Measurements from ENCODE around the gene MTA1. TPM values are rescaled to one million over a fixed set of nuclear protein-coding genes. Genes with fewer than 3 reads are reported as not detected.
A peak's percentile ranks its signal among the peaks of the same experiment; 100 is the strongest.

MTA1 gene
- total and polyA plus RNA-seq, 4 donors = 3.7 to 28.1 (median 21.0) TPM

DNA sequence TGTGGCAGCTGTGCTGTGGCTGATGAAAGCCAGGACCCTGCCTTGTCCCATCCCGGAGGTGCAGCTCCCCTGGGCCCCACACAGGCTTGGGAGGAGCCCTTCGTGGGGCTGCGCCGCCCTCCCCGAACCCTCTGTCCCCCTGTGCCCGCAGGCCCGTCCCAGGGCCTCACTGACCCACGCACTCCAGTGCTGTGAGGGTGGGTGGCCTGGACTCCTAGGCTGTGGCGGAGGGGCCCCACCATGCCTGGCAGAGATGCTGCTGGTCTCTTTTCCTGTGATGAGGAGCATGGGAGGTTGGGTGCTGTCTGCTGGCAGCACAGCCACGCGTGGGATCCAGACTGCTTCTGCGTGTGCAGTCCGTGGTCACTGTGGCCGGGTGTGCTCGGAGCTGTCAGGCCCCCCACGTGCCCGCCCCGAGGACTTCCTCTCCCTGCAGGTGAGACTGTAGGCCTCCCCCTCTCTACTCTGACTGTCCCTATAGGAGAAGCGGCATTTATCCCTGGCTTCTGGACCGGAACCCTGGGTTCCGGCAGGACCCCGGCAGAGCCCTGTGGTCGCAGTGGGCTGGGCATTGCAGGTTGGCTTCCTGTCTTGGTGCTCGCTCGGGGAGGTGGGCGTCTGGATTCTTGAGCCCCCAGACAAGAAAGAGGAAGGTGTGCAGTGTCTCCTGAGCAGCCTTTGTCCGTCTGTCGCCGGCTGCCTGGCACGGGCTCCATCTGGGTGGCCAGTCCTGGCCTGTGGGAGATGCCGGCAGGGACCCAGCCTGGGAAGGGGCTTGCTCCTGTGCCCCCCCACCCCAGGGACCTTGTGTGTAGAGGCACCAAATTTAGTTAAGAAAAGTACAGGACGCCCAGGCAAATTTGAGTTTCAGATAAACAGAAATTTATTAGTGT lies 2.3 kb downstream of the MTA1 start:
- DNase-seq (ENCODE audit: low spot score) = no peak
- peaks cover 0 to 5% (median 2%) of the 10 kb centered on the region in 4 donors for H3K36me3 ChIP-seq (ENCODE audit: control insufficient read depth in 4 of 4, insufficient read depth in 3 of 4, low read depth in 1 of 4, low read length in 3 of 4)
- 85% methylated on average over 32 of the region's 32 CpGs for WGBS
- H3K4me1 ChIP-seq (ENCODE audit: control insufficient read depth in 4 of 4, insufficient read depth in 4 of 4, low read length in 3 of 4) = peaks cover 16 to 37% (median 24%) of the 10 kb centered on the region in 4 donors
- H3K9ac ChIP-seq (ENCODE audit: low read depth in 1 of 2, low read length in 2 of 2) = no peak overlapping the region
- TF ChIP-seq, protein P1, sequence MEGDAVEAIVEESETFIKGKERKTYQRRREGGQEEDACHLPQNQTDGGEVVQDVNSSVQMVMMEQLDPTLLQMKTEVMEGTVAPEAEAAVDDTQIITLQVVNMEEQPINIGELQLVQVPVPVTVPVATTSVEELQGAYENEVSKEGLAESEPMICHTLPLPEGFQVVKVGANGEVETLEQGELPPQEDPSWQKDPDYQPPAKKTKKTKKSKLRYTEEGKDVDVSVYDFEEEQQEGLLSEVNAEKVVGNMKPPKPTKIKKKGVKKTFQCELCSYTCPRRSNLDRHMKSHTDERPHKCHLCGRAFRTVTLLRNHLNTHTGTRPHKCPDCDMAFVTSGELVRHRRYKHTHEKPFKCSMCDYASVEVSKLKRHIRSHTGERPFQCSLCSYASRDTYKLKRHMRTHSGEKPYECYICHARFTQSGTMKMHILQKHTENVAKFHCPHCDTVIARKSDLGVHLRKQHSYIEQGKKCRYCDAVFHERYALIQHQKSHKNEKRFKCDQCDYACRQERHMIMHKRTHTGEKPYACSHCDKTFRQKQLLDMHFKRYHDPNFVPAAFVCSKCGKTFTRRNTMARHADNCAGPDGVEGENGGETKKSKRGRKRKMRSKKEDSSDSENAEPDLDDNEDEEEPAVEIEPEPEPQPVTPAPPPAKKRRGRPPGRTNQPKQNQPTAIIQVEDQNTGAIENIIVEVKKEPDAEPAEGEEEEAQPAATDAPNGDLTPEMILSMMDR (IDR thresholded peaks at IDR 0.05; ENCODE audit: low read depth, low read length, missing input control) = no peak
- TF ChIP-seq YY1 (IDR thresholded peaks at IDR 0.05) = no peak
- TF ChIP-seq, protein P2, sequence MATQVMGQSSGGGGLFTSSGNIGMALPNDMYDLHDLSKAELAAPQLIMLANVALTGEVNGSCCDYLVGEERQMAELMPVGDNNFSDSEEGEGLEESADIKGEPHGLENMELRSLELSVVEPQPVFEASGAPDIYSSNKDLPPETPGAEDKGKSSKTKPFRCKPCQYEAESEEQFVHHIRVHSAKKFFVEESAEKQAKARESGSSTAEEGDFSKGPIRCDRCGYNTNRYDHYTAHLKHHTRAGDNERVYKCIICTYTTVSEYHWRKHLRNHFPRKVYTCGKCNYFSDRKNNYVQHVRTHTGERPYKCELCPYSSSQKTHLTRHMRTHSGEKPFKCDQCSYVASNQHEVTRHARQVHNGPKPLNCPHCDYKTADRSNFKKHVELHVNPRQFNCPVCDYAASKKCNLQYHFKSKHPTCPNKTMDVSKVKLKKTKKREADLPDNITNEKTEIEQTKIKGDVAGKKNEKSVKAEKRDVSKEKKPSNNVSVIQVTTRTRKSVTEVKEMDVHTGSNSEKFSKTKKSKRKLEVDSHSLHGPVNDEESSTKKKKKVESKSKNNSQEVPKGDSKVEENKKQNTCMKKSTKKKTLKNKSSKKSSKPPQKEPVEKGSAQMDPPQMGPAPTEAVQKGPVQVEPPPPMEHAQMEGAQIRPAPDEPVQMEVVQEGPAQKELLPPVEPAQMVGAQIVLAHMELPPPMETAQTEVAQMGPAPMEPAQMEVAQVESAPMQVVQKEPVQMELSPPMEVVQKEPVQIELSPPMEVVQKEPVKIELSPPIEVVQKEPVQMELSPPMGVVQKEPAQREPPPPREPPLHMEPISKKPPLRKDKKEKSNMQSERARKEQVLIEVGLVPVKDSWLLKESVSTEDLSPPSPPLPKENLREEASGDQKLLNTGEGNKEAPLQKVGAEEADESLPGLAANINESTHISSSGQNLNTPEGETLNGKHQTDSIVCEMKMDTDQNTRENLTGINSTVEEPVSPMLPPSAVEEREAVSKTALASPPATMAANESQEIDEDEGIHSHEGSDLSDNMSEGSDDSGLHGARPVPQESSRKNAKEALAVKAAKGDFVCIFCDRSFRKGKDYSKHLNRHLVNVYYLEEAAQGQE (IDR thresholded peaks at IDR 0.05) = no peak
- no peak for TF ChIP-seq RAD21 (IDR thresholded peaks at IDR 0.05)
- no peak for TF ChIP-seq SP1 (IDR thresholded peaks at IDR 0.05)
- no peak for TF ChIP-seq FOXA1 (IDR thresholded peaks at IDR 0.05)
- no peak for TF ChIP-seq RXRA (IDR thresholded peaks at IDR 0.05)
- TF ChIP-seq GABPA (IDR thresholded peaks at IDR 0.05 in 1 of 2, conservative IDR thresholded peaks at IDR 0.05 in 1 of 2) = no peak
- TF ChIP-seq NR2F2 (IDR thresholded peaks at IDR 0.05) = no peak
- TF ChIP-seq, protein P3, sequence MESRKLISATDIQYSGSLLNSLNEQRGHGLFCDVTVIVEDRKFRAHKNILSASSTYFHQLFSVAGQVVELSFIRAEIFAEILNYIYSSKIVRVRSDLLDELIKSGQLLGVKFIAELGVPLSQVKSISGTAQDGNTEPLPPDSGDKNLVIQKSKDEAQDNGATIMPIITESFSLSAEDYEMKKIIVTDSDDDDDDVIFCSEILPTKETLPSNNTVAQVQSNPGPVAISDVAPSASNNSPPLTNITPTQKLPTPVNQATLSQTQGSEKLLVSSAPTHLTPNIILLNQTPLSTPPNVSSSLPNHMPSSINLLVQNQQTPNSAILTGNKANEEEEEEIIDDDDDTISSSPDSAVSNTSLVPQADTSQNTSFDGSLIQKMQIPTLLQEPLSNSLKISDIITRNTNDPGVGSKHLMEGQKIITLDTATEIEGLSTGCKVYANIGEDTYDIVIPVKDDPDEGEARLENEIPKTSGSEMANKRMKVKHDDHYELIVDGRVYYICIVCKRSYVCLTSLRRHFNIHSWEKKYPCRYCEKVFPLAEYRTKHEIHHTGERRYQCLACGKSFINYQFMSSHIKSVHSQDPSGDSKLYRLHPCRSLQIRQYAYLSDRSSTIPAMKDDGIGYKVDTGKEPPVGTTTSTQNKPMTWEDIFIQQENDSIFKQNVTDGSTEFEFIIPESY (IDR thresholded peaks at IDR 0.05) = no peak
- H3K4me3 ChIP-seq (ENCODE audit: low read depth in 1 of 3, low read length in 3 of 3) = no peak overlapping the region
- H3K9me3 ChIP-seq (ENCODE audit: control insufficient read depth in 4 of 4, low read length in 3 of 4) = no peaks in the 10 kb centered on the region
- H3K27me3 ChIP-seq (ENCODE audit: control insufficient read depth in 4 of 4, insufficient read depth in 4 of 4, low read length in 3 of 4) = no peaks in the 10 kb centered on the region
- H3K27ac ChIP-seq (ENCODE audit: low read depth in 1 of 2, low read length in 2 of 2) = peak overlapping the region in 1 of 2 donors; percentile 25

DNA sequence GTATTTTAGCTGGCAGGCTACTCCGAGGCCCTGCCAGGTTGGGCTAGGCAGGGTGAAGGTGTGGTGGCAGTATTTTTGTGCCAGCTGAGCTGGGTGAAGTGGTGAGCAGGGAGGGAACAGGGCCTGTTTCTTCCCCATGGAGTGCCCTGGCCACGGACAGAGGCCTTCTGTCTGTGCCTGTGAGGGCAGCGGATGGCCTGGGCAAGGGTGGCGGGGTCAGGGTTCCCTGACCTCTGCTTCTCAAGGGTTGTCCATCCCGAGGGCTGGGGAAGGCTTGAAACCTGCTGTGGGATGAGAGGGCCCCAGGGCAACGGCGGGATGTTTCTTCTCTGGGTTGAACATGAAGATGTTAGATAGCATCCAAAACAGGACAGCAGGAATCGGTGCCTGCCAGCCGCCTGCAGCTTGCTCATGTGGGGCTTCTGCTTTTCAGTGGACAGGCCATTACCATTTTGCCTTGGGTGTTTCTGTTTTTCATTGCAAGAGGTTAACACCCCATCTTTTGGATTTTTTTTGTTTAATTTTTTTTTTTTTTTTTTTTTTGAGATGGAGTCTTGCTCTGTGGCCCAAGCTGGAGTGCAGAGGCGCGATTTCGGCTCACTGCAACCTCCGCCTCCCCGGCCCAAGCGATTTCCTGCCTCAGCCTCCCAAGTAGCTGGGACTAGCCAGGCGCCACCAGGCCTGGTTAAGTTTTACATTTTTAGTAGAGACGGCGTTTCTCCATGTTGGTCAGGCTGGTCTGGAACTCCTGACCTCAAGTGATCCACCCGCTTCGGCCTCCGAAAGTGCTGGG lies 3.3 kb downstream of the MTA1 start:
- 77% methylated on average over 21 of the region's 21 CpGs for WGBS
- H3K9me3 ChIP-seq (ENCODE audit: control insufficient read depth in 4 of 4, low read length in 3 of 4) = no peaks in the 10 kb centered on the region
- H3K4me1 ChIP-seq (ENCODE audit: control insufficient read depth in 4 of 4, insufficient read depth in 4 of 4, low read length in 3 of 4) = peaks cover 16 to 37% (median 24%) of the 10 kb centered on the region in 4 donors
- no peak for DNase-seq (ENCODE audit: low spot score)
- peaks cover 0 to 6% (median 2%) of the 10 kb centered on the region in 4 donors for H3K36me3 ChIP-seq (ENCODE audit: control insufficient read depth in 4 of 4, insufficient read depth in 3 of 4, low read depth in 1 of 4, low read length in 3 of 4)
- TF ChIP-seq RXRA (IDR thresholded peaks at IDR 0.05) (peak in 1 of 2 donors; percentile 44), HNF4A (conservative IDR thresholded peaks at IDR 0.05) (no peak)
- no peak overlapping the region for H3K9ac ChIP-seq (ENCODE audit: low read depth in 1 of 2, low read length in 2 of 2)
- H3K27me3 ChIP-seq (ENCODE audit: control insufficient read depth in 4 of 4, insufficient read depth in 4 of 4, low read length in 3 of 4) = no peaks in the 10 kb centered on the region
- H3K27ac ChIP-seq (ENCODE audit: low read depth in 1 of 2, low read length in 2 of 2) = peak overlapping the region in 1 of 2 donors; percentile 12
- no peak overlapping the region for H3K4me3 ChIP-seq (ENCODE audit: low read depth in 1 of 3, low read length in 3 of 3)
